Measurements from ENCODE around the gene SCYL3.

- TF ChIP-seq CTCF (IDR thresholded peaks at IDR 0.05 in 4 of 5, conservative IDR thresholded peaks at IDR 0.05 in 1 of 5) = no peak
- no peak for TF ChIP-seq POLR2A (IDR thresholded peaks at IDR 0.05)
Observed at GRCh38 chr1:169914531-169914930, 20.8 kb upstream of the SCYL3 start.
